SK-N-SH treated with all-trans-retinoic acid at 6 μM for 48 hours (cell line): ENCODE data around the gene CLIC5.

Source experiments
- ATAC-seq: fragments of 200-7000 bp; cut with Tn5 transposase; 3 replicates; pipeline ENCODE4 v1.9.1; 2020; ENCODE audit warnings: mild to moderate bottlenecking, moderate library complexity
- ARNTL ChIP-seq: fragments of 450-650 bp; formaldehyde crosslinking; IDR thresholded peaks from 2 replicates; pipeline ENCODE4 v1.5.0; 2020; ENCODE audit warnings: low read depth, mild to moderate bottlenecking, moderate library complexity, borderline replicate concordance
- BACH2 ChIP-seq: fragments of 250-450 bp; sonication (Bioruptor Pico); IDR thresholded peaks from 2 replicates; pipeline ENCODE4 v1.9.0; 2021; ENCODE audit warnings: mild to moderate bottlenecking, borderline replicate concordance
- CREB5 ChIP-seq: fragments of 250-450 bp; sonication (Bioruptor Pico); IDR thresholded peaks from 2 replicates; pipeline ENCODE4 v1.5.1; 2020; ENCODE audit warnings: low read depth, mild to moderate bottlenecking, moderate library complexity
- CSDC2 ChIP-seq: fragments of 250-450 bp; sonication (Bioruptor Pico); IDR thresholded peaks from 2 replicates; pipeline ENCODE4 v1.5.0; 2020; ENCODE audit warnings: mild to moderate bottlenecking, moderate library complexity
- ESRRG ChIP-seq: fragments of 250-450 bp; sonication (Bioruptor Pico); IDR thresholded peaks from 2 replicates; pipeline ENCODE4 v1.6.1; 2021; ENCODE audit warnings: mild to moderate bottlenecking
- GLIS3 ChIP-seq: fragments of 250-450 bp; sonication (Bioruptor Pico); IDR thresholded peaks from 2 replicates; pipeline ENCODE4 v1.5.0; 2020; ENCODE audit warnings: mild to moderate bottlenecking, moderate library complexity
- ISL1 ChIP-seq: fragments of 250-450 bp; sonication (Bioruptor Pico); IDR thresholded peaks from 2 replicates; pipeline ENCODE4 v2.1.2; 2022; ENCODE audit warnings: mild to moderate bottlenecking, moderate library complexity
- OSR1 ChIP-seq: fragments of 250-450 bp; sonication (Bioruptor Pico); IDR thresholded peaks from 2 replicates; pipeline ENCODE4 v1.8.0; 2022; ENCODE audit warnings: moderate library complexity, mild to moderate bottlenecking, inconsistent platforms
- PPARA ChIP-seq: fragments of 250-450 bp; sonication (Bioruptor Pico); IDR thresholded peaks from 2 replicates; pipeline ENCODE4 v1.5.0; 2020; ENCODE audit warnings: mild to moderate bottlenecking, borderline replicate concordance
- RARB ChIP-seq: fragments of 250-450 bp; sonication (Bioruptor Pico); IDR thresholded peaks from 2 replicates; pipeline ENCODE4 v1.8.0; 2021; ENCODE audit warnings: mild to moderate bottlenecking, moderate library complexity
- SNAI2 ChIP-seq: fragments of 250-450 bp; sonication (Bioruptor Pico); IDR thresholded peaks from 2 replicates; pipeline ENCODE4 v1.5.0; 2020; ENCODE audit warnings: mild to moderate bottlenecking, moderate library complexity
- TCF4 ChIP-seq: fragments of 250-450 bp; sonication (Bioruptor Pico); IDR thresholded peaks from 2 replicates; pipeline ENCODE4 v1.8.0; 2021; ENCODE audit warnings: mild to moderate bottlenecking, moderate library complexity, borderline replicate concordance
- TOX ChIP-seq: fragments of 250-450 bp; sonication (Bioruptor Pico); IDR thresholded peaks from 2 replicates; pipeline ENCODE4 v1.8.0; 2021; ENCODE audit warnings: mild to moderate bottlenecking, moderate library complexity, borderline replicate concordance
- ZC3H10 ChIP-seq: fragments of 250-450 bp; sonication (Bioruptor Pico); IDR thresholded peaks from 2 replicates; pipeline ENCODE4 v1.5.1; 2021; ENCODE audit warnings: mild to moderate bottlenecking, moderate library complexity
- ZFP30 ChIP-seq: fragments of 450-650 bp; formaldehyde crosslinking; IDR thresholded peaks from 2 replicates; pipeline ENCODE4 v1.5.0; 2022; ENCODE audit warnings: mild to moderate bottlenecking, moderate library complexity
- ZNF565 ChIP-seq: fragments of 450-650 bp; formaldehyde crosslinking; conservative IDR thresholded peaks from 2 replicates; pipeline ENCODE4 v1.5.0; 2020; ENCODE audit warnings: low read depth, mild to moderate bottlenecking, moderate library complexity
- ZNF70 ChIP-seq: fragments of 450-650 bp; formaldehyde crosslinking; IDR thresholded peaks from 2 replicates; pipeline ENCODE4 v1.5.0; 2020; ENCODE audit warnings: mild to moderate bottlenecking, moderate library complexity
- ZNF8 ChIP-seq: fragments of 450-650 bp; formaldehyde crosslinking; IDR thresholded peaks from 2 replicates; pipeline ENCODE4 v1.5.0; 2020; ENCODE audit warnings: mild to moderate bottlenecking, moderate library complexity
- TF ChIP-seq, protein P1 (sequence below): fragments of 250-450 bp; sonication (Bioruptor Pico); IDR thresholded peaks from 2 replicates; pipeline ENCODE4 v1.5.1; 2021; ENCODE audit warnings: mild to moderate bottlenecking, moderate library complexity
- TF ChIP-seq, protein P2 (sequence below): fragments of 250-450 bp; sonication (Bioruptor Pico); IDR thresholded peaks from 2 replicates; pipeline ENCODE4 v1.8.0; 2021; ENCODE audit warnings: low read depth, mild to moderate bottlenecking, moderate library complexity, borderline replicate concordance

CLIC5 gene

DNA sequence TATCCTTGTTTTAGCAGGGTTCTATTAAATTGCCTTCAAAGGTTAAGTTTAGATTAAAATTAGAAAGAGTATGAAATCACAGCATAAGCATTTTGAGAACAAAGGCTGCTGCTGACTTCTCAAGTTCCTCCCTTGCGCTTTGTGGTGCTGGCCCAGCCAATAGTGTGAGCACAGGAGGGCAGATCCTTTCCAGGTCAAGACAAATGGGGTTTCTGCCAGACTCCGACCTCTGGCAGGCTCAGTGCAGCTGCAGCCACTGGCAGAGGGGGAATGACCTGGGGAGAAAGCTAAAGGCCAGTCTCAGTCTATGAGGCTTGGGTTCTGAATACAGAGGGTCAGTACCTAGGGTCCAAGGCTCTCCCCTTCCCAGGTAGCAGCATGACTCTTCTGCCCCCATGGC lies 27.0 kb downstream of the CLIC5 start:
- TF ChIP-seq SNAI2 (CRISPR knock-in tag) = no peak
- TF ChIP-seq, protein P1, sequence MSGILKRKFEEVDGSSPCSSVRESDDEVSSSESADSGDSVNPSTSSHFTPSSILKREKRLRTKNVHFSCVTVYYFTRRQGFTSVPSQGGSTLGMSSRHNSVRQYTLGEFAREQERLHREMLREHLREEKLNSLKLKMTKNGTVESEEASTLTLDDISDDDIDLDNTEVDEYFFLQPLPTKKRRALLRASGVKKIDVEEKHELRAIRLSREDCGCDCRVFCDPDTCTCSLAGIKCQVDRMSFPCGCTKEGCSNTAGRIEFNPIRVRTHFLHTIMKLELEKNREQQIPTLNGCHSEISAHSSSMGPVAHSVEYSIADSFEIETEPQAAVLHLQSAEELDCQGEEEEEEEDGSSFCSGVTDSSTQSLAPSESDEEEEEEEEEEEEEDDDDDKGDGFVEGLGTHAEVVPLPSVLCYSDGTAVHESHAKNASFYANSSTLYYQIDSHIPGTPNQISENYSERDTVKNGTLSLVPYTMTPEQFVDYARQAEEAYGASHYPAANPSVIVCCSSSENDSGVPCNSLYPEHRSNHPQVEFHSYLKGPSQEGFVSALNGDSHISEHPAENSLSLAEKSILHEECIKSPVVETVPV = no peak
- no peak for TF ChIP-seq GLIS3
- TF ChIP-seq TOX (CRISPR knock-in tag) = no peak
- no peak for TF ChIP-seq RARB (CRISPR knock-in tag)
- TF ChIP-seq CSDC2 (CRISPR knock-in tag) = no peak
- TF ChIP-seq CREB5 = no peak
- TF ChIP-seq ZNF565 = no peak
- TF ChIP-seq ARNTL = no peak
- no peak for TF ChIP-seq BACH2
- TF ChIP-seq ZNF8 (CRISPR knock-in tag) = no peak
- no peak for ATAC-seq

- no peak for ATAC-seq
- TF ChIP-seq ISL1 (CRISPR knock-in tag) (no peak), BACH2 (no peak), TOX (CRISPR knock-in tag) (no peak), ESRRG (CRISPR knock-in tag) (no peak), CSDC2 (CRISPR knock-in tag) (no peak), ARNTL (no peak)
Observed at GRCh38 chr6:45987856-45988255, 27.8 kb downstream of the CLIC5 start.

DNA sequence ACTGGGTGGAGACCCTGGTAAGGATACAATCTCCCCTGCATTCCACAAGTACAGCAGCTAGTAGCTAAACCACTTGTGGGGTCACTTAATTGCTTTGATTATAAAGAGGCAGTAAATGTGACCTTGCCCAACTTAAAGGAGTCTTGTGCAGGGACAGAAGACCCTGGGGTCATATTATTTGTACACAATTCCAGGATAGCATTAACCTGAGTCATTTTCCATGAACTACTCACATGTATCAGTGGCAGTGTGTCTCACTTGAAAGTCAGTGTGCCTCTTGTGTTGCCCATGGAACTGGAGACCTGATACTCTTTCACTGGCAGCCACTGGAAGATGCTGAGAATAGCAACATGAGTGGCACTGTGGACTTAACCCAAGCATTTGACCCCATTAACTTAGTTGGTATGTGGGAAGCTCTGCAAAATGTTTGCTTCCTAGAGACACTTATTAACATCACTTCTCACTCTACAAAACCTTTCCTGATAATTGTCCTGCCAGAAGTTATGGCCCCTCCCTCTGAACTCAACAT lies 28.9 kb downstream of the CLIC5 start:
- ATAC-seq = no peak
- TF ChIP-seq ZFP30 (CRISPR knock-in tag) (no peak), ZNF565 (no peak), CREB5 (no peak), TCF4 (CRISPR knock-in tag) (no peak), ZC3H10 (CRISPR knock-in tag) (no peak), BACH2 (no peak), ARNTL (no peak), ZNF70 (CRISPR knock-in tag) (no peak), CSDC2 (CRISPR knock-in tag) (no peak), ZNF8 (CRISPR knock-in tag) (no peak)
- TF ChIP-seq, protein P2, sequence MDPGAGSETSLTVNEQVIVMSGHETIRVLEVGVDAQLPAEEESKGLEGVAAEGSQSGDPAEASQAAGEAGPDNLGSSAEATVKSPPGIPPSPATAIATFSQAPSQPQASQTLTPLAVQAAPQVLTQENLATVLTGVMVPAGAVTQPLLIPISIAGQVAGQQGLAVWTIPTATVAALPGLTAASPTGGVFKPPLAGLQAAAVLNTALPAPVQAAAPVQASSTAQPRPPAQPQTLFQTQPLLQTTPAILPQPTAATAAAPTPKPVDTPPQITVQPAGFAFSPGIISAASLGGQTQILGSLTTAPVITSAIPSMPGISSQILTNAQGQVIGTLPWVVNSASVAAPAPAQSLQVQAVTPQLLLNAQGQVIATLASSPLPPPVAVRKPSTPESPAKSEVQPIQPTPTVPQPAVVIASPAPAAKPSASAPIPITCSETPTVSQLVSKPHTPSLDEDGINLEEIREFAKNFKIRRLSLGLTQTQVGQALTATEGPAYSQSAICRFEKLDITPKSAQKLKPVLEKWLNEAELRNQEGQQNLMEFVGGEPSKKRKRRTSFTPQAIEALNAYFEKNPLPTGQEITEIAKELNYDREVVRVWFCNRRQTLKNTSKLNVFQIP (CRISPR knock-in tag) = no peak

DNA sequence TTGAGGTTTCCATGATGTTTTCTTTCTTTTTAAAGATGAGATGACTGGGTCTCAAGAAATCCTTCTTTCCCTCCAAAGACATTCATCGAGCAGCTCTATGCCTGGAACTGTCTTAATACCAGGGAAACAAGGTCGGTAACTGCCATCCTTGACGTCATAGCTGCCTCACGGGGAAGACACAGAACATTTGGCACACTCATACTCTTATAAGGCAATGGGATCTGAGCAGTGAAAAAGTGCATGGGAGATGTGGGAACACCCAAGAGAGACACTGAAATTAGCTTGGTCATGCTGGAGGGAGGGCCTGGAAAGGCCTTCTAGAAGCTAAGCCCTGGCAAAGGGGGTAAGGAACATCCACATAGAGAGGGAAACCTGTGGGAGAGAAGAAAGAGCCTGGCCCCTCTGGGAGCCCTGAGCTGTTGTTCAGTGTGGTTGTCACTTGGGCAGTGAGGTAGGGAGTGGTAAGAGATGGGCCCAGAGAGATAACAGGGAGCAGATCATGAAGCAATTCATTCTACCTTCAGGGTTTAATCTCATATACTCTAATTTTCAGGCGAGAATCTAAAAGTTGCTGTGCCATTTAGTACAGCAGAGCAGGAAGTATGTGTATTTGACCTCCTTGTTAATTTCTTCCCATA lies 30.8 kb downstream of the CLIC5 start:
- no peak for ATAC-seq

More for the DNA sequence above, 30.8 kb downstream of the CLIC5 start:
- TF ChIP-seq ESRRG (CRISPR knock-in tag) = no peak
- TF ChIP-seq SNAI2 (CRISPR knock-in tag) = no peak
- TF ChIP-seq PPARA = no peak
- TF ChIP-seq OSR1 (CRISPR knock-in tag) = no peak
- TF ChIP-seq, protein P1 = no peak
- no peak for TF ChIP-seq ZNF70 (CRISPR knock-in tag)
- no peak for TF ChIP-seq ZNF8 (CRISPR knock-in tag)
- no peak for TF ChIP-seq GLIS3
- no peak for TF ChIP-seq TCF4 (CRISPR knock-in tag)
- TF ChIP-seq, protein P2 (CRISPR knock-in tag) = no peak
- no peak for TF ChIP-seq CREB5
- TF ChIP-seq ISL1 (CRISPR knock-in tag) = no peak
- no peak for TF ChIP-seq ZNF565
- TF ChIP-seq BACH2 = no peak
